HG02798 (cell line): Measurements from ENCODE around the gene AGBL5.

Source experiments
- ATAC-seq: cut with Tn5 transposase; IDR thresholded peaks from one replicate; pipeline ENCODE4 v1.9.1; 2021; ENCODE audit warnings: mild to moderate bottlenecking; ENCODE audit not compliant: unreplicated experiment, poor library complexity

The AGBL5 gene

GRCh38 chr2:27076323-27076722 is 24.9 kb downstream of the AGBL5 start:
- ATAC-seq = no peak

- no peak for ATAC-seq
Measured at GRCh38 chr2:27077231-27077630, 25.8 kb downstream of the AGBL5 start.

- ATAC-seq = no peak
Measured at GRCh38 chr2:27078267-27079194, 27.1 kb downstream of the AGBL5 start, which contains the start of gene EMILIN1. Gene EMILIN1 (plus strand): TSS chr2:27078615. CDS start chr2:27079066, 451 bp downstream.

- ATAC-seq = no peak
Measured at GRCh38 chr2:27079233-27080139, 28.0 kb downstream of the AGBL5 start.

- ATAC-seq = no peak
Measured at GRCh38 chr2:27080140-27080469, 28.6 kb downstream of the AGBL5 start.

- no peak for ATAC-seq
Measured at GRCh38 chr2:27080603-27080936, 29.1 kb downstream of the AGBL5 start.

GRCh38 chr2:27081984-27082772 is 30.7 kb downstream of the AGBL5 start:
- no peak for ATAC-seq

- no peak for ATAC-seq
Measured at GRCh38 chr2:27082773-27083409, 31.4 kb downstream of the AGBL5 start.

GRCh38 chr2:27083410-27084296 is 32.2 kb downstream of the AGBL5 start:
- no peak for ATAC-seq

GRCh38 chr2:27084297-27085061 is 33.0 kb downstream of the AGBL5 start:
- ATAC-seq = no peak

- ATAC-seq = no peak
Measured at GRCh38 chr2:27085062-27085672, 33.7 kb downstream of the AGBL5 start.

- ATAC-seq = no peak
Measured at GRCh38 chr2:27085673-27086089, 34.2 kb downstream of the AGBL5 start.

GRCh38 chr2:27086090-27086723 is 34.7 kb downstream of the AGBL5 start:
- peak; percentile 85 for ATAC-seq

- no peak for ATAC-seq
Measured at GRCh38 chr2:27086724-27087593, 35.5 kb downstream of the AGBL5 start, which contains the start of gene KHK. Gene KHK (plus strand): TSS chr2:27086772. CDS start chr2:27087260, 488 bp downstream.

- ATAC-seq = no peak
Measured at GRCh38 chr2:27087823-27088410, 36.4 kb downstream of the AGBL5 start.

GRCh38 chr2:27088634-27089033 is 37.2 kb downstream of the AGBL5 start:
- no peak for ATAC-seq
